ENCODE data around the gene PTH1R. TPM values are rescaled to one million over a fixed set of nuclear protein-coding genes. Genes with fewer than 3 reads are reported as not detected.

PTH1R gene
- total RNA-seq, 1 experiment from 2014 or later, result 0.32 TPM

DNA sequence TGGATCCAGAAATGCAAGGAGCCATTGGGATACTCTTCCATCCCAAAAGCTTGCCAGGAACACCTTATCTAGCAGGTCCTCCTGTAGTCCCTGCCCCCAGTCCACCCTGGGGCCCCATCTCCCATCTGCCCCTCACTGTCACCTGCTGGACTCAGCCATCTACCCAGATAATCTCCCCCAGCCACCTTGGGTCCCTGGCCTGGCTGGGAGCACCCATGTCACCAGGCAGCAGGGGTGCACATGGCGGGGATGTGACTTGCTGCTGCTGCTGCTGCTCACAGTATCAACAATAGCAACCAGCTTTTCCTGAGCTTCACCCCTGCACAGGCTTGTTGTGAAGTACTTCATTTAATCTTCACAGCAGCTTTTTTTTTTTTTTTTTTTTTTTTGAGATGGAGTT, 12.6 kb downstream of the PTH1R start:
- H3K4me1 ChIP-seq (ENCODE audit: control insufficient read depth in 1 of 2, insufficient read depth in 2 of 2, low read length in 2 of 2), result peaks cover 0 to 13% of the 10 kb centered on the region in 2 experiments; a peak in 2 of 4 replicates
- H3K4me2 ChIP-seq (ENCODE audit: low read length), result no peak overlapping the region
- no peaks in the 10 kb centered on the region for H3K9me2 ChIP-seq (ENCODE audit: insufficient read depth)
- H3K36me3 ChIP-seq (ENCODE audit: control insufficient read depth in 1 of 2, insufficient read depth in 2 of 2, low read length in 2 of 2), result no peaks in the 10 kb centered on the region
- no peak overlapping the region for H3K9ac ChIP-seq (ENCODE audit: low read length)
- no TSS peak for BruUV-seq (replicated peaks)
- DNase-seq (ENCODE audit: low read depth, low spot score) (no peak), ATAC-seq (no peak)
- no peaks in the 10 kb centered on the region for H4K20me1 ChIP-seq (ENCODE audit: insufficient read depth)
- H3K4me3 ChIP-seq (replicated peaks in 1 of 2; ENCODE audit: low read depth in 1 of 2, low read length in 2 of 2), result no peak overlapping the region
- ChIA-PET RAD21 (ENCODE audit: low non-redundant PET in 1 of 2, low total read pairs in 2 of 2, uncharacterized antibody in 2 of 2, unreplicated experiment in 2 of 2) (interaction anchor here in 1 of 2 experiments (0.7 kb wide), 1 partner anchor 198 kb away, joined by 4 read pairs; no protein-coding TSS in a partner anchor), POLR2A (no interaction called here), CTCF (no interaction called here)
- H3K9me3 ChIP-seq (ENCODE audit: control insufficient read depth in 1 of 2, insufficient read depth in 1 of 2, low read depth in 1 of 2, low read length in 2 of 2), result no peaks in the 10 kb centered on the region
- no peaks in the 10 kb centered on the region for H3K27me3 ChIP-seq (ENCODE audit: insufficient read depth, low read length)
- TF ChIP-seq EZH2phosphoT487 (IDR thresholded peaks at IDR 0.05; ENCODE audit: borderline replicate concordance) (no peak), RAD21 (IDR thresholded peaks at IDR 0.05; ENCODE audit: low read depth) (no peak), SRF (IDR thresholded peaks at IDR 0.05; ENCODE audit: low read depth) (no peak), YY1 (IDR thresholded peaks at IDR 0.05; ENCODE audit: extremely low read depth, insufficient replicate concordance, low read depth, low read length) (no peak), SP1 (IDR thresholded peaks at IDR 0.05; ENCODE audit: low read depth) (no peak), JUND (IDR thresholded peaks at IDR 0.05) (no peak), TCF7L2 (IDR thresholded peaks at IDR 0.05; ENCODE audit: borderline replicate concordance, extremely low read depth, insufficient read depth, insufficient read length) (no peak), POLR2AphosphoS5 (IDR thresholded peaks at IDR 0.05; ENCODE audit: low read depth, low read length) (no peak), EZH2 (IDR thresholded peaks at IDR 0.05) (no peak)
- TF ChIP-seq, protein P1, sequence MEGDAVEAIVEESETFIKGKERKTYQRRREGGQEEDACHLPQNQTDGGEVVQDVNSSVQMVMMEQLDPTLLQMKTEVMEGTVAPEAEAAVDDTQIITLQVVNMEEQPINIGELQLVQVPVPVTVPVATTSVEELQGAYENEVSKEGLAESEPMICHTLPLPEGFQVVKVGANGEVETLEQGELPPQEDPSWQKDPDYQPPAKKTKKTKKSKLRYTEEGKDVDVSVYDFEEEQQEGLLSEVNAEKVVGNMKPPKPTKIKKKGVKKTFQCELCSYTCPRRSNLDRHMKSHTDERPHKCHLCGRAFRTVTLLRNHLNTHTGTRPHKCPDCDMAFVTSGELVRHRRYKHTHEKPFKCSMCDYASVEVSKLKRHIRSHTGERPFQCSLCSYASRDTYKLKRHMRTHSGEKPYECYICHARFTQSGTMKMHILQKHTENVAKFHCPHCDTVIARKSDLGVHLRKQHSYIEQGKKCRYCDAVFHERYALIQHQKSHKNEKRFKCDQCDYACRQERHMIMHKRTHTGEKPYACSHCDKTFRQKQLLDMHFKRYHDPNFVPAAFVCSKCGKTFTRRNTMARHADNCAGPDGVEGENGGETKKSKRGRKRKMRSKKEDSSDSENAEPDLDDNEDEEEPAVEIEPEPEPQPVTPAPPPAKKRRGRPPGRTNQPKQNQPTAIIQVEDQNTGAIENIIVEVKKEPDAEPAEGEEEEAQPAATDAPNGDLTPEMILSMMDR (IDR thresholded peaks at IDR 0.05 in 2 of 3, conservative IDR thresholded peaks at IDR 0.05 in 1 of 3; ENCODE audit: borderline replicate concordance in 1 of 3, insufficient read depth in 1 of 3, low read depth in 2 of 3, low read length in 2 of 3), result no peak
- TF ChIP-seq, protein P2, sequence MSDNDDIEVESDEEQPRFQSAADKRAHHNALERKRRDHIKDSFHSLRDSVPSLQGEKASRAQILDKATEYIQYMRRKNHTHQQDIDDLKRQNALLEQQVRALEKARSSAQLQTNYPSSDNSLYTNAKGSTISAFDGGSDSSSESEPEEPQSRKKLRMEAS (IDR thresholded peaks at IDR 0.05), result no peak
- TF ChIP-seq, protein P3, sequence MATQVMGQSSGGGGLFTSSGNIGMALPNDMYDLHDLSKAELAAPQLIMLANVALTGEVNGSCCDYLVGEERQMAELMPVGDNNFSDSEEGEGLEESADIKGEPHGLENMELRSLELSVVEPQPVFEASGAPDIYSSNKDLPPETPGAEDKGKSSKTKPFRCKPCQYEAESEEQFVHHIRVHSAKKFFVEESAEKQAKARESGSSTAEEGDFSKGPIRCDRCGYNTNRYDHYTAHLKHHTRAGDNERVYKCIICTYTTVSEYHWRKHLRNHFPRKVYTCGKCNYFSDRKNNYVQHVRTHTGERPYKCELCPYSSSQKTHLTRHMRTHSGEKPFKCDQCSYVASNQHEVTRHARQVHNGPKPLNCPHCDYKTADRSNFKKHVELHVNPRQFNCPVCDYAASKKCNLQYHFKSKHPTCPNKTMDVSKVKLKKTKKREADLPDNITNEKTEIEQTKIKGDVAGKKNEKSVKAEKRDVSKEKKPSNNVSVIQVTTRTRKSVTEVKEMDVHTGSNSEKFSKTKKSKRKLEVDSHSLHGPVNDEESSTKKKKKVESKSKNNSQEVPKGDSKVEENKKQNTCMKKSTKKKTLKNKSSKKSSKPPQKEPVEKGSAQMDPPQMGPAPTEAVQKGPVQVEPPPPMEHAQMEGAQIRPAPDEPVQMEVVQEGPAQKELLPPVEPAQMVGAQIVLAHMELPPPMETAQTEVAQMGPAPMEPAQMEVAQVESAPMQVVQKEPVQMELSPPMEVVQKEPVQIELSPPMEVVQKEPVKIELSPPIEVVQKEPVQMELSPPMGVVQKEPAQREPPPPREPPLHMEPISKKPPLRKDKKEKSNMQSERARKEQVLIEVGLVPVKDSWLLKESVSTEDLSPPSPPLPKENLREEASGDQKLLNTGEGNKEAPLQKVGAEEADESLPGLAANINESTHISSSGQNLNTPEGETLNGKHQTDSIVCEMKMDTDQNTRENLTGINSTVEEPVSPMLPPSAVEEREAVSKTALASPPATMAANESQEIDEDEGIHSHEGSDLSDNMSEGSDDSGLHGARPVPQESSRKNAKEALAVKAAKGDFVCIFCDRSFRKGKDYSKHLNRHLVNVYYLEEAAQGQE (IDR thresholded peaks at IDR 0.05; ENCODE audit: low read depth), result no peak
- TF ChIP-seq, protein P4, sequence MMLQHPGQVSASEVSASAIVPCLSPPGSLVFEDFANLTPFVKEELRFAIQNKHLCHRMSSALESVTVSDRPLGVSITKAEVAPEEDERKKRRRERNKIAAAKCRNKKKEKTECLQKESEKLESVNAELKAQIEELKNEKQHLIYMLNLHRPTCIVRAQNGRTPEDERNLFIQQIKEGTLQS (IDR thresholded peaks at IDR 0.05), result no peak
- TF ChIP-seq, protein P5, sequence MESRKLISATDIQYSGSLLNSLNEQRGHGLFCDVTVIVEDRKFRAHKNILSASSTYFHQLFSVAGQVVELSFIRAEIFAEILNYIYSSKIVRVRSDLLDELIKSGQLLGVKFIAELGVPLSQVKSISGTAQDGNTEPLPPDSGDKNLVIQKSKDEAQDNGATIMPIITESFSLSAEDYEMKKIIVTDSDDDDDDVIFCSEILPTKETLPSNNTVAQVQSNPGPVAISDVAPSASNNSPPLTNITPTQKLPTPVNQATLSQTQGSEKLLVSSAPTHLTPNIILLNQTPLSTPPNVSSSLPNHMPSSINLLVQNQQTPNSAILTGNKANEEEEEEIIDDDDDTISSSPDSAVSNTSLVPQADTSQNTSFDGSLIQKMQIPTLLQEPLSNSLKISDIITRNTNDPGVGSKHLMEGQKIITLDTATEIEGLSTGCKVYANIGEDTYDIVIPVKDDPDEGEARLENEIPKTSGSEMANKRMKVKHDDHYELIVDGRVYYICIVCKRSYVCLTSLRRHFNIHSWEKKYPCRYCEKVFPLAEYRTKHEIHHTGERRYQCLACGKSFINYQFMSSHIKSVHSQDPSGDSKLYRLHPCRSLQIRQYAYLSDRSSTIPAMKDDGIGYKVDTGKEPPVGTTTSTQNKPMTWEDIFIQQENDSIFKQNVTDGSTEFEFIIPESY (IDR thresholded peaks at IDR 0.05; ENCODE audit: extremely low read depth, insufficient replicate concordance, low read length), result no peak
- no peak overlapping the region for H2AFZ ChIP-seq (ENCODE audit: low read depth, low read length, poor library complexity, severe bottlenecking)
- H3K27ac ChIP-seq (ENCODE audit: low read depth, low read length), result no peak overlapping the region
- H3K79me2 ChIP-seq (ENCODE audit: insufficient read depth, low read length), result no peaks in the 10 kb centered on the region
- intact Hi-C loops (cut with micrococcal nuclease), result no loop called here

Data from HCT116 (cell line).